GM23338 (cell line): Measurements from ENCODE around the gene CBX2.

Experiments used
- EZH2 ChIP-seq: fragments of 200-600 bp; sonication (generic); IDR thresholded peaks from one replicate; pipeline ENCODE4 v1.8.0; 2017; ENCODE audit warnings: antibody characterized with exemption, mild to moderate bottlenecking, low read depth; ENCODE audit not compliant: unreplicated experiment
- EZH2phosphoT487 ChIP-seq: fragments of 200-600 bp; sonication (generic); IDR thresholded peaks from one replicate; pipeline ENCODE4 v1.8.1; 2018; ENCODE audit warnings: antibody characterized with exemption; ENCODE audit not compliant: unreplicated experiment
- JUNB ChIP-seq: IDR thresholded peaks from one replicate; pipeline ENCODE4 v1.6.1; 2016; ENCODE audit warnings: antibody characterized with exemption; ENCODE audit not compliant: unreplicated experiment
- TF ChIP-seq, protein P1 (sequence below), 2 experiments: fragments of 200-600 bp in 1 of 2; sonication (generic) in 1 of 2; conservative IDR thresholded peaks; 2 replicates each; pipeline versions ENCODE4 v1.5.1 to v1.6.1; 2016 to 2017; ENCODE audit warnings: antibody characterized with exemption in 2 of 2, low read depth in 2 of 2, mild to moderate bottlenecking in 2 of 2, moderate library complexity in 1 of 2

DNA sequence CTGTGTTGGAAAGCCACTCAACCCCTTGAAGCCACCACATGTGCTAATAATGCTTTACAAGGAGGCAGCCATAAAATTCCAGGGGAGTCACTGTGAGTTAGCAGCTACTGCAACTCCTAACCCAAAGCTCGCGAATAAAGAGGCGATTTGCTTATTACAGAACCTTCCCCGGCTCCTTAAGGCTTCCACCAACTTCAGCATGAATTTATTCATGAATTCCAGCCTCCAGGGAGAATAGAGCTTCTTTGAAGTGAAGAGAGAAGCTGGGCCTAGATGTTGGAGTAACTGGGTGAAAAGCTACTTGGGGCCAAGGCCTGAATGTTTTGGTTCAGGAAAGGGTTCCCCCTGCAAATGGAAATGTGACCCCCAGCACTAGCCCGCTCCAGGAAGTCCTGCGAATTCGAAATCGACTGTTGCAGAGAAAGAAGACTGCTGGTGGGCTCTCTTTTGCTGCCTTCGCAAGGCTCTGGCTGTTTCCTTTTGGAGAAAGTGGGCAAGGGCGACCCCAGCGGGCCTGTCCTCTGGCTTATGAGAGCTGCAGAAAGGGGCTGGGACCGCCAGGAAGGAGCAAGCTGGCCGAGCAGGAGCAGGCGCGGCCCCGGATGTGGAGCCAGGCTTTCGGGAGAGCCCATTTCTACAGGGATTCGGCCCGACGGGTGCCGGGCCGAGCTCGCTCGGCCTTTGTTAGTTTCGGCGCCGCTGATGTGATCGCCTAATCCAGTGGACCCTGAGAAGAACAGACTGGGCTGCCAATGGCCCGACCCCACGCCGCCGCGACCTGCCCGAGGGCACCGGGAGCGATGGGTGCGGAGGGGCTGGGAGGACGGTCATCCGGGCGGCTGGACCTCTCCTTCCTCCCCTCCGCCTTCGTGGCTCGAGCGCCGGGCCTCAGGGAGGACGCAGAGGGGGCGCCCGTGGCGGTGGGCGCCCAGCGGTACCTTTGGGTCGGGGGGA lies 11.3 kb downstream of the CBX2 start:
- no peak for TF ChIP-seq EZH2phosphoT487
- TF ChIP-seq, protein P1, sequence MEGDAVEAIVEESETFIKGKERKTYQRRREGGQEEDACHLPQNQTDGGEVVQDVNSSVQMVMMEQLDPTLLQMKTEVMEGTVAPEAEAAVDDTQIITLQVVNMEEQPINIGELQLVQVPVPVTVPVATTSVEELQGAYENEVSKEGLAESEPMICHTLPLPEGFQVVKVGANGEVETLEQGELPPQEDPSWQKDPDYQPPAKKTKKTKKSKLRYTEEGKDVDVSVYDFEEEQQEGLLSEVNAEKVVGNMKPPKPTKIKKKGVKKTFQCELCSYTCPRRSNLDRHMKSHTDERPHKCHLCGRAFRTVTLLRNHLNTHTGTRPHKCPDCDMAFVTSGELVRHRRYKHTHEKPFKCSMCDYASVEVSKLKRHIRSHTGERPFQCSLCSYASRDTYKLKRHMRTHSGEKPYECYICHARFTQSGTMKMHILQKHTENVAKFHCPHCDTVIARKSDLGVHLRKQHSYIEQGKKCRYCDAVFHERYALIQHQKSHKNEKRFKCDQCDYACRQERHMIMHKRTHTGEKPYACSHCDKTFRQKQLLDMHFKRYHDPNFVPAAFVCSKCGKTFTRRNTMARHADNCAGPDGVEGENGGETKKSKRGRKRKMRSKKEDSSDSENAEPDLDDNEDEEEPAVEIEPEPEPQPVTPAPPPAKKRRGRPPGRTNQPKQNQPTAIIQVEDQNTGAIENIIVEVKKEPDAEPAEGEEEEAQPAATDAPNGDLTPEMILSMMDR (conservative IDR thresholded peaks at IDR 0.05; ENCODE audit: low read depth in 2 of 2) = peak in 1 of 2 experiments; percentile 68; a peak in 3 of 4 replicates
- TF ChIP-seq JUNB = no peak
- TF ChIP-seq EZH2 = no peak
